Stimulated activated naive CD8-positive, alpha-beta T cell treated with anti-CD3 and anti-CD28 coated beads, Interleukin-15, Interleukin-2, amounts not matched to agents 100 ng/mL and 50 ng/mL, for 24 hours (primary cell): ENCODE data around the gene IMMT.
"Not testable (repeated sequence)": the region's sequence is repeated elsewhere in the genome, so short reads cannot be mapped to it uniquely, and the experiment has no call there.

Experiments
- H3K27ac Mint-ChIP-seq: one replicate; pipeline ENCODE4 v1.8.0; 2021; ENCODE audit warnings: mild to moderate bottlenecking, mixed read lengths
- H3K27me3 Mint-ChIP-seq: one replicate; pipeline ENCODE4 v1.8.0; 2021; ENCODE audit warnings: mixed read lengths
- H3K36me3 Mint-ChIP-seq: one replicate; pipeline ENCODE4 v1.8.0; 2021; ENCODE audit warnings: low read depth, mixed read lengths
- H3K4me1 Mint-ChIP-seq: one replicate; pipeline ENCODE4 v1.8.0; 2021; ENCODE audit warnings: low read depth, mixed read lengths
- H3K4me3 Mint-ChIP-seq: one replicate; pipeline ENCODE4 v1.8.0; 2021; ENCODE audit warnings: mild to moderate bottlenecking, mixed read lengths
- H3K9me3 Mint-ChIP-seq: one replicate; pipeline ENCODE4 v1.8.0; 2021; ENCODE audit warnings: mixed read lengths

The IMMT gene

GRCh38 chr2:86216575-86217555 lies 21.6 kb upstream of the IMMT start:
- Mint-ChIP-seq H3K9me3 (no peaks in the 10 kb centered on the region), H3K27me3 (no peaks in the 10 kb centered on the region), H3K36me3 (peaks cover 23% of the 10 kb centered on the region), H3K4me1 (peaks cover 13% of the 10 kb centered on the region), H3K27ac (no peak overlapping the region), H3K4me3 (no peak overlapping the region)

- Mint-ChIP-seq H3K4me1 (peaks cover 13% of the 10 kb centered on the region), H3K27me3 (no peaks in the 10 kb centered on the region), H3K36me3 (peaks cover 43% of the 10 kb centered on the region), H3K9me3 (no peaks in the 10 kb centered on the region), H3K27ac (no peak overlapping the region), H3K4me3 (no peak overlapping the region)
These were observed 19.2 kb upstream of the IMMT start for GRCh38 chr2:86214503-86214832.

- H3K27me3 Mint-ChIP-seq, result no peaks in the 10 kb centered on the region
- H3K36me3 Mint-ChIP-seq, result peaks cover 49% of the 10 kb centered on the region
- H3K4me1 Mint-ChIP-seq, result peaks cover 14% of the 10 kb centered on the region
- no peak overlapping the region for H3K4me3 Mint-ChIP-seq
- H3K9me3 Mint-ChIP-seq, result no peaks in the 10 kb centered on the region
- no peak overlapping the region for H3K27ac Mint-ChIP-seq
These were observed 18.6 kb upstream of the IMMT start for GRCh38 chr2:86213699-86214502.

- no peaks in the 10 kb centered on the region for H3K9me3 Mint-ChIP-seq
- no peaks in the 10 kb centered on the region for H3K27me3 Mint-ChIP-seq
- H3K4me3 Mint-ChIP-seq, result no peak overlapping the region
- peaks cover 15% of the 10 kb centered on the region for H3K4me1 Mint-ChIP-seq
- H3K36me3 Mint-ChIP-seq, result peaks cover 55% of the 10 kb centered on the region
- no peak overlapping the region for H3K27ac Mint-ChIP-seq
These were observed 17.8 kb upstream of the IMMT start for GRCh38 chr2:86213056-86213455.

- Mint-ChIP-seq H3K9me3 (no peaks in the 10 kb centered on the region), H3K4me3 (no peak overlapping the region), H3K27me3 (no peaks in the 10 kb centered on the region), H3K36me3 (peaks cover 68% of the 10 kb centered on the region), H3K27ac (no peak overlapping the region), H3K4me1 (peaks cover 8% of the 10 kb centered on the region)
These were observed 16.5 kb upstream of the IMMT start for GRCh38 chr2:86211796-86212188.

- Mint-ChIP-seq H3K27ac (no peak overlapping the region), H3K27me3 (no peaks in the 10 kb centered on the region), H3K4me1 (peaks cover 4% of the 10 kb centered on the region), H3K4me3 (no peak overlapping the region), H3K9me3 (no peaks in the 10 kb centered on the region), H3K36me3 (peaks cover 72% of the 10 kb centered on the region)
These were observed 16.0 kb upstream of the IMMT start for GRCh38 chr2:86211033-86211795.

- H3K36me3 Mint-ChIP-seq, result peaks cover 51% of the 10 kb centered on the region
- no peaks in the 10 kb centered on the region for H3K27me3 Mint-ChIP-seq
- H3K4me3 Mint-ChIP-seq, result no peak overlapping the region
- no peaks in the 10 kb centered on the region for H3K9me3 Mint-ChIP-seq
- H3K27ac Mint-ChIP-seq, result no peak overlapping the region
- H3K4me1 Mint-ChIP-seq, result peaks cover 34% of the 10 kb centered on the region
These were observed 9.2 kb upstream of the IMMT start for GRCh38 chr2:86204458-86204857.

GRCh38 chr2:86203614-86204013 lies 8.4 kb upstream of the IMMT start:
- Mint-ChIP-seq H3K4me3 (no peak overlapping the region), H3K27ac (no peak overlapping the region), H3K4me1 (peaks cover 35% of the 10 kb centered on the region), H3K36me3 (peaks cover 46% of the 10 kb centered on the region), H3K9me3 (no peaks in the 10 kb centered on the region), H3K27me3 (no peaks in the 10 kb centered on the region)

GRCh38 chr2:86202702-86203101 lies 7.4 kb upstream of the IMMT start:
- no peak overlapping the region for H3K27ac Mint-ChIP-seq

GRCh38 chr2:86202336-86202692 lies 7.1 kb upstream of the IMMT start:
- H3K27ac Mint-ChIP-seq, result peak overlapping the region; percentile 50
- no peaks in the 10 kb centered on the region for H3K27me3 Mint-ChIP-seq
- H3K9me3 Mint-ChIP-seq, result no peaks in the 10 kb centered on the region
- peaks cover 35% of the 10 kb centered on the region for H3K4me1 Mint-ChIP-seq
- peaks cover 35% of the 10 kb centered on the region for H3K36me3 Mint-ChIP-seq
- H3K4me3 Mint-ChIP-seq, result no peak overlapping the region

More at GRCh38 chr2:86202702-86203101, 7.4 kb upstream of the IMMT start:
- no peak overlapping the region for H3K4me3 Mint-ChIP-seq
- no peaks in the 10 kb centered on the region for H3K27me3 Mint-ChIP-seq
- peaks cover 35% of the 10 kb centered on the region for H3K4me1 Mint-ChIP-seq
- peaks cover 39% of the 10 kb centered on the region for H3K36me3 Mint-ChIP-seq
- H3K9me3 Mint-ChIP-seq, result no peaks in the 10 kb centered on the region

- Mint-ChIP-seq H3K4me3 (peak overlapping the region; percentile 40), H3K4me1 (peaks cover 38% of the 10 kb centered on the region), H3K9me3 (no peaks in the 10 kb centered on the region), H3K27ac (peak overlapping the region; percentile 50), H3K27me3 (no peaks in the 10 kb centered on the region), H3K36me3 (peaks cover 30% of the 10 kb centered on the region)
These were observed 6.5 kb upstream of the IMMT start for GRCh38 chr2:86201671-86202335.

- Mint-ChIP-seq H3K36me3 (peaks cover 20% of the 10 kb centered on the region), H3K4me1 (peaks cover 46% of the 10 kb centered on the region), H3K4me3 (peak overlapping the region; percentile 93), H3K27ac (peak overlapping the region; percentile 75)
- H3K9me3 Mint-ChIP-seq, H3K27me3 Mint-ChIP-seq: not testable (repeated sequence)
These were observed 5.3 kb upstream of the IMMT start for GRCh38 chr2:86200564-86200963.

- peaks cover 49% of the 10 kb centered on the region for H3K4me1 Mint-ChIP-seq
- H3K4me3 Mint-ChIP-seq, result peak overlapping the region; percentile 93
- H3K9me3 Mint-ChIP-seq, result no peaks in the 10 kb centered on the region
- H3K36me3 Mint-ChIP-seq, result peaks cover 21% of the 10 kb centered on the region
- no peaks in the 10 kb centered on the region for H3K27me3 Mint-ChIP-seq
- H3K27ac Mint-ChIP-seq, result peak overlapping the region; percentile 93
These were observed 4.5 kb upstream of the IMMT start for GRCh38 chr2:86199834-86200177.

- Mint-ChIP-seq H3K27ac (peak overlapping the region; percentile 97), H3K9me3 (no peaks in the 10 kb centered on the region), H3K4me3 (peak overlapping the region; percentile 99), H3K27me3 (no peaks in the 10 kb centered on the region), H3K4me1 (peaks cover 58% of the 10 kb centered on the region), H3K36me3 (peaks cover 26% of the 10 kb centered on the region)
These were observed 636 bp upstream of the IMMT start for GRCh38 chr2:86195808-86196387.
